HG02610 (cell line): ENCODE data around the gene STX12.
"Not testable (repeated sequence)": the region's sequence is repeated elsewhere in the genome, so short reads cannot be mapped to it uniquely, and the experiment has no call there.

ENCODE experiments used
- ATAC-seq: cut with Tn5 transposase; IDR thresholded peaks from one replicate; pipeline ENCODE4 v1.9.1; 2021; ENCODE audit warnings: mild to moderate bottlenecking, moderate library complexity; ENCODE audit not compliant: unreplicated experiment

Gene STX12

DNA sequence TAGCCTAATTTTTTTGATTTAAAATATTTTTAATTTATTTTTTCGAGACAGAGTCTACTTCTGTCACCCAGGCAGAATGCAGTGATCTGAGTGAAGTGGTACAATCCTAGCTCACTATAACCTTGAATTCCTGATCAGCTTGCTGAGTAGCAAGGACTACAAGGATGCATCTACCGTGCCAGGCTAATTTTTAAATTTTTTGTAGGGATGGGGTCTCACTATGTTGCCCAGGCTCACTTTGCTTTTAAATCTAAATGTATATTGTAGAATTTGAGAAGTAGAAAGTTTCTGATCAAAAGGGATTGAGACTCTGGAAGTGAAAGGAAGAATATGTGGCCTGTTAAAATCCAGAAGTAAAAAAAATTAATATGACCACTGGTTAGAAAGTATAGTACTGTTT, 1.6 kb downstream of the STX12 start:
- no peak for ATAC-seq

- ATAC-seq, result not testable (repeated sequence)
Observed at GRCh38 chr1:27775336-27775735, 2.3 kb downstream of the STX12 start.

DNA sequence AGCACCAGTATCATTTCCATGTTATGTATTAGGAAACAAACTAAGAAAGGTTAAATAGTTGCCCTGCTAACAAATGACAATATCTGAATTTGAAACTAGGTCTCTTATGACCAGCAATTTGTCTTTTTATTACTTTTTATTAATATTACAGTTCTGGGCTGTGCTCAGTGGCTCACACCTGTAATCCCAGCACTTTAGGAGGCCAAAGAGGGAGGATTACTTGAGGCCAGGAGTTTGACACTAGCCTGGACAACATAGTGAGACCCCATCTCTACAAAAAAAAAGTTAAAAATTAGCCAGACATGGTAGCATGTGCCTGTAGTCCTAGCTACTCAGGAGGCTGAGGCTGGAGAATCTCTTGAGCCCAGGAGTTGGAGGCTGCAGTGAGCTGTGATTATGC, 3.3 kb downstream of the STX12 start:
- not testable (repeated sequence) for ATAC-seq

- ATAC-seq, result no peak
Observed at GRCh38 chr1:27778056-27778455, 5.0 kb downstream of the STX12 start.

- ATAC-seq, result no peak
Observed at GRCh38 chr1:27779122-27779521, 6.1 kb downstream of the STX12 start.

- ATAC-seq, result no peak
Observed at GRCh38 chr1:27782950-27783349, 9.9 kb downstream of the STX12 start.

- no peak for ATAC-seq
Observed at GRCh38 chr1:27784700-27785099, 11.7 kb downstream of the STX12 start.

GRCh38 chr1:27785781-27786455, 12.9 kb downstream of the STX12 start:
- no peak for ATAC-seq

GRCh38 chr1:27787895-27788294, 14.9 kb downstream of the STX12 start:
- no peak for ATAC-seq

- ATAC-seq, result no peak
Observed at GRCh38 chr1:27789540-27790041, 16.6 kb downstream of the STX12 start.

DNA sequence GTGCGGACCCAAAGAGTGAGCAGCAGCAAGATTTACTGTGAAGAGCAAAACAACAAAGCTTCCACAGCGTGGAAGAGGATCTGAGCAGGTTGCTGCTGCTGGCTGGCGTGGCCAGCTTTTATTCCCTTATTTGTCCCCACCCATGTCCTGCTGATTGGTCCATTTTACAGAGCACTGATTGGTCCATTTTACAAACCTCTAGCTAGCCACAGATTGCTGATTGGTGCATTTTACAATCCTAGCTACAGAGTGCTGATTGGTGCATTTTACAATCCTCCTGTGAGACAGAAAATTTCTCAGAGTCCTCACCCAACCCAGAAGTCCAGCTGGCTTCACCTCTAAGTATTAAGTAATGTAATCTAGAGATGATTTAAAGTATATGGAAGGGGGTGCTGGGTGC, 17.3 kb downstream of the STX12 start:
- not testable (repeated sequence) for ATAC-seq

GRCh38 chr1:27795601-27796000, 22.6 kb downstream of the STX12 start:
- no peak for ATAC-seq

DNA sequence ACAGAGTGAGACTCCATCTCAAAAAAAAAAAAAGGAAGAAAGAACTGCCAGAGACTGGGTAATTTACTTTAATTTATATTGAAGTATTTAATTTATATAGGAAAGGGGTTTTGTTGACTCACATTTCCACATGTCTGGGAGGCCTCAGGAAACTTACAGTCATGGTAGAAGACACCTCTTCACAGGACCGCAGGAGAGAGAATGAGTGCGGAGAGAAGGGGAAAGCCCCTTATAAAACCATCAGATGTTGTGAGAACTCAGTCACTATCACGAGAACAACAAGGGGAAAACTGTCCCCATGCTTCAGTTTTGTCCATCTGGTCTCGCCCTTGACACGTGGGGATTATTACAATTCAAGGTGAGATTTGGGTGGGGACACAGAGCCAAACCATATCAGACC, 31.8 kb downstream of the STX12 start:
- ATAC-seq, result no peak

DNA sequence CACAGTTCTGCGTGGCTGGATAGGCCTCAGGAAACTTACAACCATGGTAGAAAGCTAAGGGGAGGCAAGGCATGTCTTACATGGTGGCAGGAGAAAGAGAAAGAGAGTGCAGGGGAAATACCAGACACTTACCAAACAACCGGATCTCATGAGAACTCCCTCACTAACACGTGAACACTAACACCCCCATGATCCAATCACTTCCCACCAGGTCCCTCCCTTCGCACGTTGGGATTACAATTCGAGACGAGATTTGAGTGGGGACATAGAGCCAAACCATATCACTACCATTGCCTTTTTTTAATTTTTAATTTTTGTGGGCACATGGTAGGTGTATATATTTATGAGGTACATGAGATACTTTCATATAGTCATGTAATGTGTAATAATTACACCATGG, 33.7 kb downstream of the STX12 start:
- ATAC-seq, result no peak

DNA sequence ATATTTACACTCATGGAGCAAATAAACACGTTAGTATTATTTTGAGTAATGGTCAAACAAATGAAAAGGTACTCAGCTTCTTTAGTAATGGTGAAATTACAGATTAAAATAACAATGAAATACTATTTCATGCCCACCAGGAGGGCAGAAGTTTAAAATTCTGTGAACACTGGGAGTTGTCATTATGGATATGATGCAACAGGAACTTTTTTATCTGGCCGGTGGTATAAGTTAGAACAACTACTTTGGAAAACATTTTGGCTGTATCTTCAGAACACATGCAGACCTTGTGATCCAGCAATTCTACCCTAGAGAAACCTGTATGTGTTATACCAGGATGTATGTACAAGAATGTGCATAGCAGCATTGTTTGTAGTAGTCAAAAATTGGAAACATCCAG, 34.4 kb downstream of the STX12 start:
- ATAC-seq, result no peak

- not testable (repeated sequence) for ATAC-seq
Observed at GRCh38 chr1:27808131-27808530, 35.1 kb downstream of the STX12 start.

GRCh38 chr1:27809883-27810282, 36.9 kb downstream of the STX12 start:
- ATAC-seq, result no peak

DNA sequence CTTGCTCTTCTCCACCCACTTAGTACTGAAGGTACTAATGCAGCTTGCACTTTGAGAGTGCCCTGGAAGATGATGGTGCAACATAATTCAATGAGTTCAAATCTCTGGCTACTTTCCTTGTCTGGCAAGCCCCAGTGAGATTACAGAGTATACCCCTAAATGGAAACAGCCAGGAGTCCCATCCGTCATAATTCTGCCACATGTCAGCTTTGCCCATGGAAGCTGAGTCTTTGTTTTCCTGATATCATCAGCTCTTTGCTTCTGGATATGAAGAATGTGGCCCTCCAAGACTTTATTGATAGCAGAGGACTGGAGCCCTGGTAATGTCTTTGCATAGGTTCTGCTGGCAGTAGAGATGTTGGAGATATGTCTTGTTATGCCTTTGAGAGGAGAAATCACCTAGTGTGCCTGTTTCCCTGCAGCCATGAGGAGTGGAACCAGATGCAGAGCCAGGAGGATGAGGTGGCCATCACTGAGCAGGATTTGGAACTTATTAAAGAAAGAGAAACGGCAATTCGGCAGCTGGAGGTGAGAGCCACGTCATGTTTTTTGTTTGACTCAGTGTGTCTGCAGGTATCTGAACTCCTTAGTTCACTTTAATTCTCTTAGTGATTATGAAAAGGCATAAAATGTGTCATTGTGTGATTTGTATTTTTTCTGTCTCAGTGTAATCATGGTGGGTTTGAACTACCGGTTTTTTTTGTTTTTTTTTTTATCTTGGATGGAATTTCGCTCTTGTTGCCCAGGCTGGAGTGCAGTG, 38.9 kb downstream of the STX12 start:
- ATAC-seq, result no peak

GRCh38 chr1:27816921-27817630, 44.1 kb downstream of the STX12 start:
- ATAC-seq, result no peak

DNA sequence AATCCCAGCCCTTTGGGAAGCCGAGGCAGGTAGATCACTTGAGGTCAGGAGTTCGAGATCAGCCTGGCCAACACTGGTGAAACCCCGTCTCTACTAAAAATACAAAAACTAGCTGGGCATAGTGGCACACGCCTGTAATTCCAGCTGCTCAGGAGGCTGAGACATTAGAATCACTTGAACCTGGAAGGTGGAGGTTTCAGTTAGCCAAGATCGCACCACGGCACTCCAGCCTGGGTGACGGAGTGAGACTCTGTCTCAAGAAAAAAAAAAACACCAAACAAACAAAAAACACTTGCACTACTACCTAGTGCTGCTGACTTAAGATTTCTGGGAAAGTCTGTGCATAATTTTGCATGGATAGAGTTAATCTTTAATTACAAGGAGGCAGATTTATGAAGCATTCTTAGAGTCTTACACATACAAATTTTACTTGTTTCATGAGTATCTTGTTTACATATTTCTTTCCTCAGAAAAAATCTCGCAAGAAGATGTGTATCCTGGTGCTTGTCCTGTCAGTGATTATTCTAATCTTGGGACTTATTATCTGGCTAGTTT, 48.8 kb downstream of the STX12 start:
- no peak for ATAC-seq

- ATAC-seq, result no peak
Observed at GRCh38 chr1:27823784-27824183, 50.8 kb downstream of the STX12 start.
